ENCODE data around the gene ECEL1.
A peak's percentile ranks its signal among the peaks of the same experiment; 100 is the strongest.

Gene ECEL1

GRCh38 chr2:232523682-232524597, 36.3 kb upstream of the ECEL1 start:
- peak; percentile 24; the same call in 1 of the 2 replicates for TF ChIP-seq CTCF (conservative IDR thresholded peaks at IDR 0.05; ENCODE audit: low read depth, low read length)
- H3K4me2 ChIP-seq: no peak overlapping the region
- H3K4me3 ChIP-seq (IDR thresholded peaks at IDR 0.05; ENCODE audit: insufficient read depth, low read depth, low read length): no peak overlapping the region
- no peak overlapping the region for H3K9ac ChIP-seq
- H3K4me1 ChIP-seq (ENCODE audit: low read depth, poor library complexity, severe bottlenecking): no peaks in the 10 kb centered on the region
- no peak overlapping the region for H2AFZ ChIP-seq (ENCODE audit: low read depth)
- no peaks in the 10 kb centered on the region for H3K36me3 ChIP-seq (ENCODE audit: insufficient read depth)
- no peaks in the 10 kb centered on the region for H3K79me2 ChIP-seq (ENCODE audit: insufficient read depth, low read depth)
- H4K20me1 ChIP-seq (ENCODE audit: insufficient read depth): no peaks in the 10 kb centered on the region
- no peak overlapping the region for H3K27ac ChIP-seq
- peaks cover 39% of the 10 kb centered on the region for H3K27me3 ChIP-seq (ENCODE audit: insufficient read depth, low read depth)

- no peak overlapping the region for H2AFZ ChIP-seq (ENCODE audit: low read depth)
- H4K20me1 ChIP-seq (ENCODE audit: insufficient read depth): no peaks in the 10 kb centered on the region
- TF ChIP-seq CTCF (conservative IDR thresholded peaks at IDR 0.05; ENCODE audit: low read depth, low read length): no peak
- H3K4me2 ChIP-seq: no peak overlapping the region
- no peak overlapping the region for H3K9ac ChIP-seq
- H3K79me2 ChIP-seq (ENCODE audit: insufficient read depth, low read depth): no peaks in the 10 kb centered on the region
- H3K27me3 ChIP-seq (ENCODE audit: insufficient read depth, low read depth): peaks cover 41% of the 10 kb centered on the region
- H3K27ac ChIP-seq: no peak overlapping the region
- H3K4me3 ChIP-seq (IDR thresholded peaks at IDR 0.05; ENCODE audit: insufficient read depth, low read depth, low read length): no peak overlapping the region
- H3K4me1 ChIP-seq (ENCODE audit: low read depth, poor library complexity, severe bottlenecking): no peaks in the 10 kb centered on the region
- H3K36me3 ChIP-seq (ENCODE audit: insufficient read depth): no peaks in the 10 kb centered on the region
Observed at GRCh38 chr2:232523402-232523681, 35.7 kb upstream of the ECEL1 start.

- no peaks in the 10 kb centered on the region for H3K79me2 ChIP-seq (ENCODE audit: insufficient read depth, low read depth)
- H3K27me3 ChIP-seq (ENCODE audit: insufficient read depth, low read depth): peaks cover 41% of the 10 kb centered on the region
- no peaks in the 10 kb centered on the region for H3K36me3 ChIP-seq (ENCODE audit: insufficient read depth)
- H2AFZ ChIP-seq (ENCODE audit: low read depth): no peak overlapping the region
- H3K9ac ChIP-seq: no peak overlapping the region
- no peaks in the 10 kb centered on the region for H3K4me1 ChIP-seq (ENCODE audit: low read depth, poor library complexity, severe bottlenecking)
- no peak overlapping the region for H3K4me3 ChIP-seq (IDR thresholded peaks at IDR 0.05; ENCODE audit: insufficient read depth, low read depth, low read length)
- H3K4me2 ChIP-seq: no peak overlapping the region
- TF ChIP-seq CTCF (conservative IDR thresholded peaks at IDR 0.05; ENCODE audit: low read depth, low read length): no peak
- H4K20me1 ChIP-seq (ENCODE audit: insufficient read depth): no peaks in the 10 kb centered on the region
- no peak overlapping the region for H3K27ac ChIP-seq
Observed at GRCh38 chr2:232522623-232523401, 35.2 kb upstream of the ECEL1 start.

- no peak overlapping the region for H3K9ac ChIP-seq
- TF ChIP-seq CTCF (conservative IDR thresholded peaks at IDR 0.05; ENCODE audit: low read depth, low read length): peak; percentile 65
Observed at GRCh38 chr2:232521959-232522622, 34.5 kb upstream of the ECEL1 start.

More at GRCh38 chr2:232521959-232522622, 34.5 kb upstream of the ECEL1 start:
- peaks cover 41% of the 10 kb centered on the region for H3K27me3 ChIP-seq (ENCODE audit: insufficient read depth, low read depth)
- H2AFZ ChIP-seq (ENCODE audit: low read depth): no peak overlapping the region; the same call in 1 of the 2 replicates
- no peak overlapping the region for H3K4me3 ChIP-seq (IDR thresholded peaks at IDR 0.05; ENCODE audit: insufficient read depth, low read depth, low read length)
- H3K27ac ChIP-seq: no peak overlapping the region
- no peaks in the 10 kb centered on the region for H3K36me3 ChIP-seq (ENCODE audit: insufficient read depth)
- no peak overlapping the region for H3K4me2 ChIP-seq
- H3K79me2 ChIP-seq (ENCODE audit: insufficient read depth, low read depth): no peaks in the 10 kb centered on the region
- H4K20me1 ChIP-seq (ENCODE audit: insufficient read depth): no peaks in the 10 kb centered on the region
- no peaks in the 10 kb centered on the region for H3K4me1 ChIP-seq (ENCODE audit: low read depth, poor library complexity, severe bottlenecking)

Data from KMS-11 (cell line).